SK-N-MC (cell line): ENCODE data around the gene ZNF526.

Source experiments
- EZH2 ChIP-seq: fragments of 200-600 bp; sonication (generic); IDR thresholded peaks from one replicate; pipeline ENCODE4 v1.6.1; 2017; ENCODE audit warnings: antibody characterized with exemption
- FOXP2 ChIP-seq: optimal IDR thresholded peaks from 2 replicates; pipeline ENCODE3; 2011; ENCODE audit warnings: mild to moderate bottlenecking, moderate library complexity; ENCODE audit not compliant: insufficient read depth; ENCODE audit errors: extremely low read length, control extremely low read depth
- POLR2AphosphoS5 ChIP-seq: IDR thresholded peaks from 2 replicates; pipeline ENCODE4 v1.6.1; 2012; ENCODE audit warnings: mild to moderate bottlenecking, low read depth, low read length, borderline replicate concordance

GRCh38 chr19:42268142-42268703, 48.1 kb downstream of the ZNF526 start:
- TF ChIP-seq FOXP2 (peak; percentile 87), EZH2 (no peak), POLR2AphosphoS5 (peak; percentile 41)
